Kasumi-1 (cell line): Measurements from ENCODE around the gene KAT8.

Experiments
- DNase-seq, 2 experiments: peaks; one replicate each; lab custom pipeline; 2025; lab: John Stamatoyannopoulos, UW

The KAT8 gene

GRCh38 chr16:31117384-31118222, at the start of gene KAT8:
TSS of gene KAT8 (plus strand) at chr16:31117664. CDS start at chr16:31117682, 18 bp downstream.
- DNase-seq = peak; percentile 86 to 90

GRCh38 chr16:31071861-31072260, 45.6 kb upstream of the KAT8 start:
- no peak for DNase-seq

GRCh38 chr16:31072540-31073141, 44.8 kb upstream of the KAT8 start:
- DNase-seq = peak; percentile 13 to 29

GRCh38 chr16:31073142-31073969, 44.1 kb upstream of the KAT8 start:
- peak; percentile 42 to 58 for DNase-seq

GRCh38 chr16:31073970-31074813, 43.3 kb upstream of the KAT8 start, which contains the start of the genes ZNF646 and ZNF668:
TSS of gene ZNF646 (plus strand) at chr16:31074422. CDS start at chr16:31076325, 1,903 bp downstream.
TSS of gene ZNF668 (minus strand) at chr16:31074240. CDS start at chr16:31064459, 9,781 bp downstream.
- DNase-seq = peak; percentile 93 to 95

- no peak for DNase-seq
Observed at GRCh38 chr16:31074814-31075183, 42.7 kb upstream of the KAT8 start.

- DNase-seq = no peak
Observed at GRCh38 chr16:31076319-31076718, 41.1 kb upstream of the KAT8 start.

GRCh38 chr16:31077024-31077423, 40.4 kb upstream of the KAT8 start:
- DNase-seq = no peak

GRCh38 chr16:31077592-31078396, 39.7 kb upstream of the KAT8 start:
- DNase-seq = no peak

GRCh38 chr16:31078597-31079341, 38.7 kb upstream of the KAT8 start:
- DNase-seq = no peak

- DNase-seq = peak; percentile 83 to 88
Observed at GRCh38 chr16:31079342-31079944, 38.0 kb upstream of the KAT8 start.

- DNase-seq = no peak
Observed at GRCh38 chr16:31080035-31080629, 37.3 kb upstream of the KAT8 start.

GRCh38 chr16:31080756-31081419, 36.6 kb upstream of the KAT8 start:
- no peak for DNase-seq

GRCh38 chr16:31081428-31082351, 35.8 kb upstream of the KAT8 start:
- peak in 1 of 2 experiments; percentile 2 for DNase-seq

GRCh38 chr16:31082368-31083045, 35.0 kb upstream of the KAT8 start:
- no peak for DNase-seq

GRCh38 chr16:31083081-31083480, 34.4 kb upstream of the KAT8 start:
- DNase-seq = no peak

- no peak for DNase-seq
Observed at GRCh38 chr16:31083556-31083955, 33.9 kb upstream of the KAT8 start.
